ENCODE results near the gene COMT. TPM values are rescaled to one million over a fixed set of nuclear protein-coding genes. Genes with fewer than 3 reads are reported as not detected.

Gene COMT
- total and polyA plus RNA-seq, 9 of the 15 experiments (the other 6 are each of a cell fraction or from before 2014, with no cell fraction given), result 12.5 to 351 (median 155) TPM

DNA sequence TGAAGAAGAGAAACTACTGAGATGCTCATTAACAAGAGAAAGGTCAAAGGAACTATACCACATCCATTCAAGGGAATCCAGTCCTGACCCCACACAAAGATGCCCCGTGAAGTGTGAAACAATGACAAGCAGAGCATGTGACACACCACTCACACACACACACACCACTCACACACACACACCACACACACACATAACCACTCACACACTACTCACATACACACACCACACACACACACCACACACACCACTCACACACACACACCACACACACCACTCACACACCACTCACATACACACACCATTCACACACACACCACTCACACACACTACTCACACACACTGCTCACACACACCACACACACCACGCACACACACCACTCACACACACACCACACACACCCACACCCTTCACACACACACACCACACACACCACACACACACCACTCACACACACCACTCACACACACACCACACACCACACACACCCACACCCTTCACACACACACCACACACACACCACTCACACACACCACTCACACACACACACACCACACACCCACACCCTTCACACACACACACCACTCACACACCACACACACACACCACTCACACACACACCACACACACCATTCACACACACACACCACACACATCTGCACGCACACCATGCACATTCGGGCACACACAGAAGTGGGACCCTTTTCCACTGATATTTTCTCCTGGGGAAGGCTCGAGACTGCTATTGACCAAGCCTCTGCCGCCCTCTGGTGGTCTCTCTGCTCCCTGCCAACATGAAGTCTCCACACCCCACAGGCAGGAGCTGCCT lies 32.0 kb upstream of the COMT start (continued):
- TF ChIP-seq, protein P1, sequence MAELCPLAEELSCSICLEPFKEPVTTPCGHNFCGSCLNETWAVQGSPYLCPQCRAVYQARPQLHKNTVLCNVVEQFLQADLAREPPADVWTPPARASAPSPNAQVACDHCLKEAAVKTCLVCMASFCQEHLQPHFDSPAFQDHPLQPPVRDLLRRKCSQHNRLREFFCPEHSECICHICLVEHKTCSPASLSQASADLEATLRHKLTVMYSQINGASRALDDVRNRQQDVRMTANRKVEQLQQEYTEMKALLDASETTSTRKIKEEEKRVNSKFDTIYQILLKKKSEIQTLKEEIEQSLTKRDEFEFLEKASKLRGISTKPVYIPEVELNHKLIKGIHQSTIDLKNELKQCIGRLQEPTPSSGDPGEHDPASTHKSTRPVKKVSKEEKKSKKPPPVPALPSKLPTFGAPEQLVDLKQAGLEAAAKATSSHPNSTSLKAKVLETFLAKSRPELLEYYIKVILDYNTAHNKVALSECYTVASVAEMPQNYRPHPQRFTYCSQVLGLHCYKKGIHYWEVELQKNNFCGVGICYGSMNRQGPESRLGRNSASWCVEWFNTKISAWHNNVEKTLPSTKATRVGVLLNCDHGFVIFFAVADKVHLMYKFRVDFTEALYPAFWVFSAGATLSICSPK (IDR thresholded peaks at IDR 0.05; ENCODE audit: borderline replicate concordance), result peak; percentile 94; the same call in 1 of the 2 replicates
- TF ChIP-seq NFE2L1 (tag; IDR thresholded peaks at IDR 0.05; ENCODE audit: borderline replicate concordance, low read depth), result no peak
- peak; percentile 85; the same call in 1 of the 2 replicates for TF ChIP-seq RHOXF2B (CRISPR knock-in tag; conservative IDR thresholded peaks at IDR 0.05)
- no peak for TF ChIP-seq HDAC3 (IDR thresholded peaks at IDR 0.05; ENCODE audit: borderline replicate concordance, partially characterized antibody)
- TF ChIP-seq MYC (IDR thresholded peaks at IDR 0.05; ENCODE audit: low read depth, low read length), result peak; percentile 86
- TF ChIP-seq MYC (CRISPR knock-in tag; IDR thresholded peaks at IDR 0.05; ENCODE audit: borderline replicate concordance, low read depth), result no peak
- TF ChIP-seq BHLHE40 (IDR thresholded peaks at IDR 0.05; ENCODE audit: low read length), result peak; percentile 84
- TF ChIP-seq, protein P2, sequence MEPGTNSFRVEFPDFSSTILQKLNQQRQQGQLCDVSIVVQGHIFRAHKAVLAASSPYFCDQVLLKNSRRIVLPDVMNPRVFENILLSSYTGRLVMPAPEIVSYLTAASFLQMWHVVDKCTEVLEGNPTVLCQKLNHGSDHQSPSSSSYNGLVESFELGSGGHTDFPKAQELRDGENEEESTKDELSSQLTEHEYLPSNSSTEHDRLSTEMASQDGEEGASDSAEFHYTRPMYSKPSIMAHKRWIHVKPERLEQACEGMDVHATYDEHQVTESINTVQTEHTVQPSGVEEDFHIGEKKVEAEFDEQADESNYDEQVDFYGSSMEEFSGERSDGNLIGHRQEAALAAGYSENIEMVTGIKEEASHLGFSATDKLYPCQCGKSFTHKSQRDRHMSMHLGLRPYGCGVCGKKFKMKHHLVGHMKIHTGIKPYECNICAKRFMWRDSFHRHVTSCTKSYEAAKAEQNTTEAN (CRISPR knock-in tag; IDR thresholded peaks at IDR 0.05), result no peak
- TF ChIP-seq, protein P3, sequence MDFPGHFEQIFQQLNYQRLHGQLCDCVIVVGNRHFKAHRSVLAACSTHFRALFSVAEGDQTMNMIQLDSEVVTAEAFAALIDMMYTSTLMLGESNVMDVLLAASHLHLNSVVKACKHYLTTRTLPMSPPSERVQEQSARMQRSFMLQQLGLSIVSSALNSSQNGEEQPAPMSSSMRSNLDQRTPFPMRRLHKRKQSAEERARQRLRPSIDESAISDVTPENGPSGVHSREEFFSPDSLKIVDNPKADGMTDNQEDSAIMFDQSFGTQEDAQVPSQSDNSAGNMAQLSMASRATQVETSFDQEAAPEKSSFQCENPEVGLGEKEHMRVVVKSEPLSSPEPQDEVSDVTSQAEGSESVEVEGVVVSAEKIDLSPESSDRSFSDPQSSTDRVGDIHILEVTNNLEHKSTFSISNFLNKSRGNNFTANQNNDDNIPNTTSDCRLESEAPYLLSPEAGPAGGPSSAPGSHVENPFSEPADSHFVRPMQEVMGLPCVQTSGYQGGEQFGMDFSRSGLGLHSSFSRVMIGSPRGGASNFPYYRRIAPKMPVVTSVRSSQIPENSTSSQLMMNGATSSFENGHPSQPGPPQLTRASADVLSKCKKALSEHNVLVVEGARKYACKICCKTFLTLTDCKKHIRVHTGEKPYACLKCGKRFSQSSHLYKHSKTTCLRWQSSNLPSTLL (IDR thresholded peaks at IDR 0.05), result peak; percentile 79; the same call in 1 of the 2 replicates
- TF ChIP-seq, protein P4, sequence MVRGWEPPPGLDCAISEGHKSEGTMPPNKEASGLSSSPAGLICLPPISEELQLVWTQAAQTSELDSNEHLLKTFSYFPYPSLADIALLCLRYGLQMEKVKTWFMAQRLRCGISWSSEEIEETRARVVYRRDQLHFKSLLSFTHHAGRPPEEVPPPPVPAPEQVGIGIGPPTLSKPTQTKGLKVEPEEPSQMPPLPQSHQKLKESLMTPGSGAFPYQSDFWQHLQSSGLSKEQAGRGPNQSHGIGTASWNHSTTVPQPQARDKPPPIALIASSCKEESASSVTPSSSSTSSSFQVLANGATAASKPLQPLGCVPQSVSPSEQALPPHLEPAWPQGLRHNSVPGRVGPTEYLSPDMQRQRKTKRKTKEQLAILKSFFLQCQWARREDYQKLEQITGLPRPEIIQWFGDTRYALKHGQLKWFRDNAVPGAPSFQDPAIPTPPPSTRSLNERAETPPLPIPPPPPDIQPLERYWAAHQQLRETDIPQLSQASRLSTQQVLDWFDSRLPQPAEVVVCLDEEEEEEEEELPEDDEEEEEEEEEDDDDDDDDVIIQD (CRISPR knock-in tag; IDR thresholded peaks at IDR 0.05), result no peak
- TF ChIP-seq C11orf30 (IDR thresholded peaks at IDR 0.05; ENCODE audit: low read depth), result no peak; the same call in 1 of the 2 replicates
- peak; percentile 70 for TF ChIP-seq NCOA1 (IDR thresholded peaks at IDR 0.05; ENCODE audit: low read depth)
- peak; percentile 80; the same call in 1 of the 2 replicates for TF ChIP-seq CBX1 (IDR thresholded peaks at IDR 0.05; ENCODE audit: low read depth)
- TF ChIP-seq ELF4 (CRISPR knock-in tag; IDR thresholded peaks at IDR 0.05), result peak; percentile 100
- peak; percentile 90 for TF ChIP-seq POLR2B (IDR thresholded peaks at IDR 0.05; ENCODE audit: low read depth, partially characterized antibody)
- peak; percentile 85 for TF ChIP-seq EHMT2 (IDR thresholded peaks at IDR 0.05)
- TF ChIP-seq DIDO1 (tag; IDR thresholded peaks at IDR 0.05; ENCODE audit: low read depth), result peak; percentile 71; the same call in 1 of the 2 replicates
- peak; percentile 96 for TF ChIP-seq RB1 (IDR thresholded peaks at IDR 0.05; ENCODE audit: low read depth)
